ENCODE results near the gene FN1. TPM values are rescaled to one million over a fixed set of nuclear protein-coding genes. Genes with fewer than 3 reads are reported as not detected.

Gene FN1
- total RNA-seq, 1 donor from 2014 or later: 962 TPM

- TF ChIP-seq CTCF (conservative IDR thresholded peaks at IDR 0.05; ENCODE audit: low read depth, low read length): peak; percentile 80
- DNase-seq (ENCODE audit: low read depth): no peak
- H3K4me3 ChIP-seq (ENCODE audit: low read depth, low read length): no peak overlapping the region
Observed at GRCh38 chr2:215454519-215455246, 18.8 kb upstream of the FN1 start.

GRCh38 chr2:215452725-215453124, 16.9 kb upstream of the FN1 start:
- no peak for DNase-seq (ENCODE audit: low read depth)
- TF ChIP-seq CTCF (conservative IDR thresholded peaks at IDR 0.05; ENCODE audit: low read depth, low read length): no peak
- no peak overlapping the region for H3K4me3 ChIP-seq (ENCODE audit: low read depth, low read length)

GRCh38 chr2:215451012-215451756, 15.3 kb upstream of the FN1 start:
- TF ChIP-seq CTCF (conservative IDR thresholded peaks at IDR 0.05; ENCODE audit: low read depth, low read length): no peak
- DNase-seq (ENCODE audit: low read depth): no peak

GRCh38 chr2:215450188-215451011, 14.5 kb upstream of the FN1 start:
- TF ChIP-seq CTCF (conservative IDR thresholded peaks at IDR 0.05; ENCODE audit: low read depth, low read length): no peak
- no peak overlapping the region for H3K4me3 ChIP-seq (ENCODE audit: low read depth, low read length)
- DNase-seq (ENCODE audit: low read depth): no peak

More at GRCh38 chr2:215451012-215451756, 15.3 kb upstream of the FN1 start:
- no peak overlapping the region for H3K4me3 ChIP-seq (ENCODE audit: low read depth, low read length)

GRCh38 chr2:215447673-215448081, 11.8 kb upstream of the FN1 start:
- no peak for TF ChIP-seq CTCF (conservative IDR thresholded peaks at IDR 0.05; ENCODE audit: low read depth, low read length)
- no peak for DNase-seq (ENCODE audit: low read depth)
- H3K4me3 ChIP-seq (ENCODE audit: low read depth, low read length): no peak overlapping the region

GRCh38 chr2:215447056-215447455, 11.2 kb upstream of the FN1 start:
- DNase-seq (ENCODE audit: low read depth): no peak
- no peak overlapping the region for H3K4me3 ChIP-seq (ENCODE audit: low read depth, low read length)
- no peak for TF ChIP-seq CTCF (conservative IDR thresholded peaks at IDR 0.05; ENCODE audit: low read depth, low read length)
